ENCODE results near the gene RNF115.
"Not testable (repeated sequence)": the region's sequence is repeated elsewhere in the genome, so short reads cannot be mapped to it uniquely, and the experiment has no call there.

Gene RNF115

GRCh38 chr1:145762001-145762400 lies 61.9 kb downstream of the RNF115 start:
- not testable (repeated sequence) for H3K9me3 ChIP-seq (ENCODE audit: insufficient read depth, low read depth, low read length); DNase-seq; H3K18ac ChIP-seq (ENCODE audit: low read length); H4K8ac ChIP-seq (ENCODE audit: low read depth, low read length); H3K4ac ChIP-seq (ENCODE audit: low read depth, low read length); H2AK5ac ChIP-seq (ENCODE audit: low read length); H4K91ac ChIP-seq (ENCODE audit: low read depth, low read length); H3K79me2 ChIP-seq (ENCODE audit: control insufficient read depth, insufficient read depth, low read length, poor library complexity); H3K4me1 ChIP-seq (ENCODE audit: control insufficient read depth in 1 of 2, insufficient read depth in 2 of 2, low read length in 2 of 2); H3K79me1 ChIP-seq (ENCODE audit: low read length); H3K4me3 ChIP-seq (ENCODE audit: low read depth, low read length); H2BK5ac ChIP-seq (ENCODE audit: low read depth, low read length, poor library complexity); H2BK120ac ChIP-seq (ENCODE audit: insufficient read depth, low read length, poor library complexity); H3K27ac ChIP-seq (ENCODE audit: low read depth, low read length); H3K4me2 ChIP-seq (ENCODE audit: low read length); H3K9ac ChIP-seq (ENCODE audit: low read length); H3K23ac ChIP-seq (ENCODE audit: low read length); H2AFZ ChIP-seq (ENCODE audit: insufficient read depth, low read length, poor library complexity); H2BK12ac ChIP-seq (ENCODE audit: low read length); H3K14ac ChIP-seq (ENCODE audit: low read length); H3K27me3 ChIP-seq (ENCODE audit: insufficient read depth, low read length); H4K12ac ChIP-seq (ENCODE audit: low read depth, low read length)
- WGBS (ENCODE audit: extremely low coverage, insufficient coverage, insufficient read length): no CpG with 5 or more reads among the region's 2 CpGs
- peaks cover 10 to 17% of the 10 kb centered on the region in 2 experiments for H3K36me3 ChIP-seq (ENCODE audit: control insufficient read depth in 1 of 2, insufficient read depth in 2 of 2, low read length in 2 of 2)

GRCh38 chr1:145761498-145761897 lies 62.4 kb downstream of the RNF115 start:
- not testable (repeated sequence) for H3K4me2 ChIP-seq (ENCODE audit: low read length); H3K14ac ChIP-seq (ENCODE audit: low read length); H2BK12ac ChIP-seq (ENCODE audit: low read length); H2BK5ac ChIP-seq (ENCODE audit: low read depth, low read length, poor library complexity); H3K4me3 ChIP-seq (ENCODE audit: low read depth, low read length); H2AFZ ChIP-seq (ENCODE audit: insufficient read depth, low read length, poor library complexity); H3K27me3 ChIP-seq (ENCODE audit: insufficient read depth, low read length); H3K27ac ChIP-seq (ENCODE audit: low read depth, low read length); H3K9me3 ChIP-seq (ENCODE audit: insufficient read depth, low read depth, low read length); H3K79me2 ChIP-seq (ENCODE audit: control insufficient read depth, insufficient read depth, low read length, poor library complexity); H3K4me1 ChIP-seq (ENCODE audit: control insufficient read depth in 1 of 2, insufficient read depth in 2 of 2, low read length in 2 of 2); DNase-seq; H3K79me1 ChIP-seq (ENCODE audit: low read length); H4K8ac ChIP-seq (ENCODE audit: low read depth, low read length); H3K4ac ChIP-seq (ENCODE audit: low read depth, low read length); H2AK5ac ChIP-seq (ENCODE audit: low read length); H3K9ac ChIP-seq (ENCODE audit: low read length); H2BK120ac ChIP-seq (ENCODE audit: insufficient read depth, low read length, poor library complexity); H3K23ac ChIP-seq (ENCODE audit: low read length); H3K18ac ChIP-seq (ENCODE audit: low read length); H4K12ac ChIP-seq (ENCODE audit: low read depth, low read length); H4K91ac ChIP-seq (ENCODE audit: low read depth, low read length)
- peaks cover 10 to 19% of the 10 kb centered on the region in 2 experiments for H3K36me3 ChIP-seq (ENCODE audit: control insufficient read depth in 1 of 2, insufficient read depth in 2 of 2, low read length in 2 of 2)
- no CpG with 5 or more reads among the region's 11 CpGs for WGBS (ENCODE audit: extremely low coverage, insufficient coverage, insufficient read length)

- not testable (repeated sequence) for H3K27ac ChIP-seq (ENCODE audit: low read depth, low read length); H2BK12ac ChIP-seq (ENCODE audit: low read length); H3K4ac ChIP-seq (ENCODE audit: low read depth, low read length); H3K9me3 ChIP-seq (ENCODE audit: insufficient read depth, low read depth, low read length); H3K27me3 ChIP-seq (ENCODE audit: insufficient read depth, low read length); H2BK5ac ChIP-seq (ENCODE audit: low read depth, low read length, poor library complexity); H3K18ac ChIP-seq (ENCODE audit: low read length); H4K91ac ChIP-seq (ENCODE audit: low read depth, low read length); H3K79me1 ChIP-seq (ENCODE audit: low read length); H3K79me2 ChIP-seq (ENCODE audit: control insufficient read depth, insufficient read depth, low read length, poor library complexity); H3K4me1 ChIP-seq (ENCODE audit: control insufficient read depth in 1 of 2, insufficient read depth in 2 of 2, low read length in 2 of 2); H2BK120ac ChIP-seq (ENCODE audit: insufficient read depth, low read length, poor library complexity); H2AFZ ChIP-seq (ENCODE audit: insufficient read depth, low read length, poor library complexity); DNase-seq; H3K23ac ChIP-seq (ENCODE audit: low read length); H2AK5ac ChIP-seq (ENCODE audit: low read length); H3K9ac ChIP-seq (ENCODE audit: low read length); H3K14ac ChIP-seq (ENCODE audit: low read length); H3K4me2 ChIP-seq (ENCODE audit: low read length); H3K4me3 ChIP-seq (ENCODE audit: low read depth, low read length); H4K8ac ChIP-seq (ENCODE audit: low read depth, low read length); H4K12ac ChIP-seq (ENCODE audit: low read depth, low read length)
- H3K36me3 ChIP-seq (ENCODE audit: control insufficient read depth in 1 of 2, insufficient read depth in 2 of 2, low read length in 2 of 2): peaks cover 10 to 23% of the 10 kb centered on the region in 2 experiments
- WGBS (ENCODE audit: extremely low coverage, insufficient coverage, insufficient read length): no CpG with 5 or more reads among the region's 4 CpGs
Measured at GRCh38 chr1:145760395-145760949, 63.4 kb downstream of the RNF115 start.

GRCh38 chr1:145759721-145760120 lies 64.2 kb downstream of the RNF115 start:
- H3K18ac ChIP-seq (ENCODE audit: low read length): no peak overlapping the region
- no peaks in the 10 kb centered on the region for H3K27me3 ChIP-seq (ENCODE audit: insufficient read depth, low read length)
- peaks cover 8% of the 10 kb centered on the region for H3K9me3 ChIP-seq (ENCODE audit: insufficient read depth, low read depth, low read length)
- H3K14ac ChIP-seq (ENCODE audit: low read length): no peak overlapping the region
- H2BK120ac ChIP-seq (ENCODE audit: insufficient read depth, low read length, poor library complexity): no peak overlapping the region
- H3K23ac ChIP-seq (ENCODE audit: low read length): no peak overlapping the region
- no peak overlapping the region for H3K27ac ChIP-seq (ENCODE audit: low read depth, low read length)
- no peak overlapping the region for H2BK5ac ChIP-seq (ENCODE audit: low read depth, low read length, poor library complexity)
- no peaks in the 10 kb centered on the region for H3K4me1 ChIP-seq (ENCODE audit: control insufficient read depth in 1 of 2, insufficient read depth in 2 of 2, low read length in 2 of 2)
- DNase-seq: no peak
- no peak overlapping the region for H2AFZ ChIP-seq (ENCODE audit: insufficient read depth, low read length, poor library complexity)
- no peak overlapping the region for H4K12ac ChIP-seq (ENCODE audit: low read depth, low read length)
- H3K4me3 ChIP-seq (ENCODE audit: low read depth, low read length): no peak overlapping the region
- no peak overlapping the region for H3K4ac ChIP-seq (ENCODE audit: low read depth, low read length)
- no peak overlapping the region for H2AK5ac ChIP-seq (ENCODE audit: low read length)
- H2BK12ac ChIP-seq (ENCODE audit: low read length): no peak overlapping the region
- H3K4me2 ChIP-seq (ENCODE audit: low read length): no peak overlapping the region
- H3K36me3 ChIP-seq (ENCODE audit: control insufficient read depth in 1 of 2, insufficient read depth in 2 of 2, low read length in 2 of 2): peaks cover 10 to 22% of the 10 kb centered on the region in 2 experiments
- H4K8ac ChIP-seq (ENCODE audit: low read depth, low read length): no peak overlapping the region
- H4K91ac ChIP-seq (ENCODE audit: low read depth, low read length): no peak overlapping the region
- WGBS (ENCODE audit: extremely low coverage, insufficient coverage, insufficient read length): no CpG with 5 or more reads among the region's 1 CpG
- H3K9ac ChIP-seq (ENCODE audit: low read length): no peak overlapping the region
- H3K79me2 ChIP-seq (ENCODE audit: control insufficient read depth, insufficient read depth, low read length, poor library complexity): no peaks in the 10 kb centered on the region
- no peaks in the 10 kb centered on the region for H3K79me1 ChIP-seq (ENCODE audit: low read length)

Data from trophoblast cell (in vitro differentiated cells and primary cell).